ENCODE results near the gene TBX2. TPM values are rescaled to one million over a fixed set of nuclear protein-coding genes. Genes with fewer than 3 reads are reported as not detected.

TBX2 gene
- total and polyA plus RNA-seq, 2 experiments from 2014 or later, result 212 to 228 TPM

- TF ChIP-seq CTCF (IDR thresholded peaks at IDR 0.05; ENCODE audit: low read depth, low read length), result no peak
Measured at GRCh38 chr17:61414141-61414935, 14.7 kb downstream of the TBX2 start.

GRCh38 chr17:61414936-61415251 lies 15.3 kb downstream of the TBX2 start:
- Histone ChIP-seq H3K27me3 (peaks cover 10% of the 10 kb centered on the region), H3K36me3 (no peaks in the 10 kb centered on the region), H3K4me3 (no peak overlapping the region), H3K4me1 (ENCODE audit: low read depth) (peaks cover 23% of the 10 kb centered on the region), H3K9me3 (ENCODE audit: low read depth) (no peaks in the 10 kb centered on the region), H3K27ac (no peak overlapping the region)
- no peak for DNase-seq (ENCODE audit: low read depth in 1 of 2, low spot score in 1 of 2)
- TF ChIP-seq CTCF (IDR thresholded peaks at IDR 0.05; ENCODE audit: low read depth, low read length), result no peak

More at GRCh38 chr17:61414141-61414935, 14.7 kb downstream of the TBX2 start:
- peak in 1 of 2 donors; percentile 48 for DNase-seq (ENCODE audit: low read depth in 1 of 2, low spot score in 1 of 2)
- Histone ChIP-seq H3K27ac (no peak overlapping the region), H3K27me3 (peaks cover 8% of the 10 kb centered on the region), H3K4me1 (ENCODE audit: low read depth) (peaks cover 23% of the 10 kb centered on the region), H3K4me3 (no peak overlapping the region), H3K36me3 (no peaks in the 10 kb centered on the region), H3K9me3 (ENCODE audit: low read depth) (no peaks in the 10 kb centered on the region)

- Histone ChIP-seq H3K9me3 (ENCODE audit: low read depth) (no peaks in the 10 kb centered on the region), H3K36me3 (no peaks in the 10 kb centered on the region), H3K4me3 (no peak overlapping the region), H3K27ac (no peak overlapping the region), H3K4me1 (ENCODE audit: low read depth) (peaks cover 19% of the 10 kb centered on the region), H3K27me3 (peaks cover 6% of the 10 kb centered on the region)
- TF ChIP-seq CTCF (IDR thresholded peaks at IDR 0.05; ENCODE audit: low read depth, low read length), result no peak
- peak in 1 of 2 donors; percentile 51 for DNase-seq (ENCODE audit: low read depth in 1 of 2, low spot score in 1 of 2)
Measured at GRCh38 chr17:61415374-61416210, 15.9 kb downstream of the TBX2 start.

GRCh38 chr17:61416211-61416539 lies 16.5 kb downstream of the TBX2 start:
- Histone ChIP-seq H3K27me3 (peaks cover 8% of the 10 kb centered on the region), H3K9me3 (ENCODE audit: low read depth) (no peaks in the 10 kb centered on the region), H3K4me3 (no peak overlapping the region), H3K4me1 (ENCODE audit: low read depth) (peaks cover 19% of the 10 kb centered on the region), H3K27ac (no peak overlapping the region), H3K36me3 (no peaks in the 10 kb centered on the region)
- no peak for TF ChIP-seq CTCF (IDR thresholded peaks at IDR 0.05; ENCODE audit: low read depth, low read length)
- DNase-seq (ENCODE audit: low read depth in 1 of 2, low spot score in 1 of 2), result no peak

- TF ChIP-seq CTCF (IDR thresholded peaks at IDR 0.05; ENCODE audit: low read depth, low read length), result peak; percentile 96
- peak; percentile 92 to 97 for DNase-seq (ENCODE audit: low read depth in 1 of 2, low spot score in 1 of 2)
- Histone ChIP-seq H3K4me1 (ENCODE audit: low read depth) (peaks cover 19% of the 10 kb centered on the region), H3K9me3 (ENCODE audit: low read depth) (no peaks in the 10 kb centered on the region), H3K27me3 (peaks cover 14% of the 10 kb centered on the region), H3K4me3 (peak overlapping the region; percentile 14), H3K36me3 (no peaks in the 10 kb centered on the region), H3K27ac (no peak overlapping the region)
Measured at GRCh38 chr17:61416540-61417363, 17.1 kb downstream of the TBX2 start.

Measured in cardiac muscle cell (in vitro differentiated cells and primary cell).